GM12878 (cell line): ENCODE results near the gene STAG2. TPM values are rescaled to one million over a fixed set of nuclear protein-coding genes. Genes with fewer than 3 reads are reported as not detected.

Experiments used
- ATAC-seq: fragments of 200-7000 bp; cut with Tn5 transposase; 3 replicates; pipeline ENCODE4 v1.9.1; 2020; ENCODE audit warnings: mild to moderate bottlenecking, moderate library complexity
- BruUV-seq: library from RNA; stranded (reverse); fragments of 400-500 nt; replicated peaks from 2 replicates; lab custom pipeline; 2021; lab: Mats Ljungman, UMichigan
- CTCF ChIA-PET: fragments of 300-600 bp; sonication (Branson Sonifier 250); formaldehyde crosslinking; extraction: SDS; loops from one replicate; lab custom pipeline; 2021; ENCODE audit warnings: inconsistent platforms; lab: Yijun Ruan, JAX
- POLR2A ChIA-PET: fragments of 350-600 bp; formaldehyde crosslinking; extraction: SDS; loops from one replicate; lab custom pipeline; 2021; ENCODE audit warnings: inconsistent platforms; lab: Charles Lee
- RAD21 ChIA-PET: fragments of 300-600 bp; sonication (Branson Sonifier 250); formaldehyde crosslinking; loops from one replicate; lab custom pipeline; 2023; ENCODE audit warnings: antibody characterized with exemption; ENCODE audit not compliant: unreplicated experiment; lab: Charles Lee
- SMC1A ChIA-PET: fragments of 300-600 bp; sonication (Branson Sonifier 250); formaldehyde crosslinking; loops from one replicate; lab custom pipeline; 2023; ENCODE audit not compliant: unreplicated experiment, uncharacterized antibody; lab: Charles Lee
- DNase-seq: peaks from one replicate; pipeline ENCODE4 v3.0.0-alpha.2; 2011; ENCODE audit warnings: low read depth, low spot score
- FAIRE-seq: peaks from 3 replicates; lab custom pipeline; 2011; peaks lifted over from hg19 to GRCh38; lab: Jason Lieb, UNC
- H2AFZ ChIP-seq: 2 replicates; pipeline ENCODE4 v1.6.0; 2011; ENCODE audit warnings: low read depth, low read length, control low read depth; ENCODE audit not compliant: control insufficient read depth
- H3K27ac ChIP-seq: 2 replicates; pipeline ENCODE4 v1.5.1; 2011; ENCODE audit warnings: control low read depth; ENCODE audit not compliant: control insufficient read depth, insufficient read depth
- H3K27me3 ChIP-seq, 2 experiments: replicated peaks in 1 of 2; 2 replicates each; pipeline versions ENCODE4 v1.6.0 to v1.6.1; 2011; ENCODE audit warnings: low read length in 1 of 2; ENCODE audit not compliant: control insufficient read depth in 2 of 2, insufficient read depth in 2 of 2
- H3K36me3 ChIP-seq, 2 experiments: 2 replicates each; pipeline ENCODE4 v1.5.1; 2011; ENCODE audit warnings: low read length in 1 of 2; ENCODE audit not compliant: control insufficient read depth in 2 of 2, insufficient read depth in 2 of 2
- H3K4me1 ChIP-seq: 2 replicates; pipeline ENCODE4 v1.6.1; 2011; ENCODE audit warnings: mild to moderate bottlenecking, low read length, moderate library complexity, mixed read lengths; ENCODE audit not compliant: control insufficient read depth, insufficient read depth
- H3K4me2 ChIP-seq: 2 replicates; pipeline ENCODE4 v1.6.0; 2011; ENCODE audit warnings: control low read depth; ENCODE audit not compliant: control insufficient read depth, insufficient read depth
- H3K4me3 ChIP-seq: fragments of 200-600 bp; sonication (generic); 2 replicates; pipeline ENCODE4 v1.5.1; 2016
- H3K79me2 ChIP-seq: 2 replicates; pipeline ENCODE4 v1.6.0; 2011; ENCODE audit warnings: low read length; ENCODE audit not compliant: control insufficient read depth, insufficient read depth
- H3K9ac ChIP-seq: 2 replicates; pipeline ENCODE4 v1.8.0; 2011; ENCODE audit warnings: low read length, control low read depth, mixed read lengths; ENCODE audit not compliant: control insufficient read depth, insufficient read depth
- H3K9me3 ChIP-seq: replicated peaks from 3 replicates; pipeline ENCODE4 v1.5.1; 2011; ENCODE audit warnings: mild to moderate bottlenecking, low read length; ENCODE audit not compliant: control insufficient read depth, insufficient read depth
- H4K20me1 ChIP-seq: 2 replicates; pipeline ENCODE4 v1.6.0; 2011; ENCODE audit not compliant: control insufficient read depth, insufficient read depth
- ATF7 ChIP-seq: fragments of 450-650 bp; IDR thresholded peaks from 2 replicates; pipeline ENCODE4 v1.6.1; 2016; ENCODE audit warnings: low read depth, mild to moderate bottlenecking
- BHLHE40 ChIP-seq, 2 experiments: fragments of 450-650 bp in 1 of 2; IDR thresholded peaks; 2 replicates each; pipeline ENCODE4 v1.6.1; 2011 to 2017; ENCODE audit warnings: low read depth in 2 of 2, borderline replicate concordance in 1 of 2, improper control_type of control experiment in 1 of 2, low read length in 1 of 2, mild to moderate bottlenecking in 1 of 2
- CREM ChIP-seq: IDR thresholded peaks from 2 replicates; pipeline ENCODE4 v1.6.1; 2014; ENCODE audit warnings: antibody characterized with exemption, low read depth
- EZH2 ChIP-seq: IDR thresholded peaks from 2 replicates; pipeline ENCODE4 v1.6.1; 2012; ENCODE audit warnings: low read depth, mild to moderate bottlenecking, control low read depth, inconsistent platforms, low read length, borderline replicate concordance; ENCODE audit not compliant: control insufficient read depth
- IKZF1 ChIP-seq: fragments of 450-650 bp; conservative IDR thresholded peaks from 2 replicates; pipeline ENCODE4 v1.6.1; 2017; ENCODE audit warnings: antibody characterized with exemption, mild to moderate bottlenecking
- KLF5 ChIP-seq: fragments of 450-650 bp; IDR thresholded peaks from 2 replicates; pipeline ENCODE4 v1.6.1; 2014; ENCODE audit warnings: mild to moderate bottlenecking; ENCODE audit not compliant: partially characterized antibody
- LARP7 ChIP-seq: fragments of 450-650 bp; IDR thresholded peaks from 2 replicates; pipeline ENCODE4 v1.6.1; 2017; ENCODE audit warnings: mild to moderate bottlenecking
- MEF2B ChIP-seq: fragments of 450-650 bp; IDR thresholded peaks from 2 replicates; pipeline ENCODE4 v1.6.1; 2018; ENCODE audit warnings: mild to moderate bottlenecking, moderate library complexity; ENCODE audit not compliant: partially characterized antibody, poor library complexity, severe bottlenecking
- NR2C1 ChIP-seq: fragments of 450-650 bp; IDR thresholded peaks from 2 replicates; pipeline ENCODE4 v1.6.1; 2017; ENCODE audit warnings: antibody characterized with exemption, mild to moderate bottlenecking, moderate library complexity
- SRF ChIP-seq, 2 experiments: IDR thresholded peaks; 2 replicates each; pipeline ENCODE4 v1.6.1; 2011; ENCODE audit warnings: low read depth in 2 of 2, low read length in 2 of 2, mild to moderate bottlenecking in 1 of 2, moderate library complexity in 1 of 2
- ZNF384 ChIP-seq: IDR thresholded peaks from 2 replicates; pipeline ENCODE4 v1.6.1; 2012; ENCODE audit warnings: low read depth, mild to moderate bottlenecking, low read length, improper control_type of control experiment, borderline replicate concordance
- ZSCAN29 ChIP-seq: fragments of 450-650 bp; IDR thresholded peaks from 2 replicates; pipeline ENCODE4 v1.6.1; 2017; ENCODE audit warnings: mild to moderate bottlenecking, moderate library complexity
- WGBS: methylation state at CpG from one replicate; pipeline ENCODE4 v1.1.6; 2016; ENCODE audit warnings: low lambda C conversion rate; ENCODE audit not compliant: insufficient replicate concordance, insufficient coverage; ENCODE audit errors: missing lambda C conversion rate; 5-methylcytosine and 5-hydroxymethylcytosine counted together
- in situ Hi-C: fragments of 300-500 bp; cut with MboI; formaldehyde crosslinking; loops from 9 replicates; pipeline ENCODE4 v1.14.3; 2018; ENCODE audit warnings: mixed read lengths
- intact Hi-C: fragments of 100-400 bp; cut with micrococcal nuclease; formaldehyde crosslinking; loops from one replicate; pipeline ENCODE4 v1.14.2; 2022; ENCODE audit not compliant: unreplicated experiment
- polyA plus RNA-seq, 11 experiments: library from polyadenylated mRNA; depleted of rRNA in 4 of 11; unstranded in 6 of 11; stranded (reverse) in 5 of 11; fragments of >200 nt; fragmentation: Nextera tagmentation in 4 of 11; fragmentation: Illumina TruSeq in 1 of 11; extraction: Ambion mirVana in 4 of 11; extraction: Trizol in 1 of 11; gene quantifications; 1 replicate in 1 of 11; 2 replicates in 10 of 11; pipeline versions ENCODE4 v1.2.1 to v1.2.3, GENCODE V29; 2011 to 2016; ENCODE audit warnings: inconsistent platforms in 2 of 11, missing spikeins in 2 of 11, low read depth in 1 of 11
- total RNA-seq, 4 experiments: library from RNA; depleted of rRNA in 3 of 4; stranded (reverse); fragments of >200 nt in 3 of 4; fragmentation: Illumina TruSeq in 1 of 4; extraction: Trizol in 1 of 4; gene quantifications; 2 replicates each; pipeline versions ENCODE4 v1.2.1 to v1.2.3, GENCODE V29; 2013 to 2021
- TF ChIP-seq, protein P1 (sequence below): fragments of 450-650 bp; IDR thresholded peaks from 2 replicates; pipeline ENCODE4 v1.6.1; 2016; ENCODE audit warnings: mild to moderate bottlenecking
- TF ChIP-seq, protein P2 (sequence below): fragments of 450-650 bp; IDR thresholded peaks from 2 replicates; pipeline ENCODE4 v1.6.1; 2017; ENCODE audit warnings: low read depth, mild to moderate bottlenecking, moderate library complexity

The STAG2 gene
- total and polyA plus RNA-seq, 10 of the 15 experiments (the other 5 are each of a cell fraction or from before 2014, with no cell fraction given), result 26.9 to 84.2 (median 46.7) TPM

DNA sequence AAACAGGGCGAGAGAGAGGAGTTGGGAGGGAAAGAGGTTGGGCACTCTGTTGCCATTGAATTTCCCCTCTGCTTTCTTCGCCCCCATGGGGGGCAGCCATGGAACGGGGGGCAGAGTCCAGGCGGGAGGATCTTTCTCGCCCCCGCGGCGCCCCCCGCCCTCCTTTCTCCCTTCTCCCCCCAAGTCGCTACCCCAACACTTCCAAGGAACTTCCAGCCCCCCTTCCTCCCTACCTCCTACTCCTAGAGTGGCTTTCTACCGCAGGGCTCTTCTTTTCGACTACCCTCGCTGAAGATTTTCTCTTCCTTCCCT is 594 bp upstream of the STAG2 start:
- FAIRE-seq (no peak), ATAC-seq (no peak), DNase-seq (no peak)
- TF ChIP-seq, protein P1, sequence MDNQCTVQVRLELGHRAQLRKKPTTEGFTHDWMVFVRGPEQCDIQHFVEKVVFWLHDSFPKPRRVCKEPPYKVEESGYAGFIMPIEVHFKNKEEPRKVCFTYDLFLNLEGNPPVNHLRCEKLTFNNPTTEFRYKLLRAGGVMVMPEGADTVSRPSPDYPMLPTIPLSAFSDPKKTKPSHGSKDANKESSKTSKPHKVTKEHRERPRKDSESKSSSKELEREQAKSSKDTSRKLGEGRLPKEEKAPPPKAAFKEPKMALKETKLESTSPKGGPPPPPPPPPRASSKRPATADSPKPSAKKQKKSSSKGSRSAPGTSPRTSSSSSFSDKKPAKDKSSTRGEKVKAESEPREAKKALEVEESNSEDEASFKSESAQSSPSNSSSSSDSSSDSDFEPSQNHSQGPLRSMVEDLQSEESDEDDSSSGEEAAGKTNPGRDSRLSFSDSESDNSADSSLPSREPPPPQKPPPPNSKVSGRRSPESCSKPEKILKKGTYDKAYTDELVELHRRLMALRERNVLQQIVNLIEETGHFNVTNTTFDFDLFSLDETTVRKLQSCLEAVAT, result 0 out of 2 replicates have a peak, but pooled peaks have one; percentile 8
- no peak for TF ChIP-seq LARP7
- ChIA-PET CTCF (interaction anchor here (0.8 to 1.2 kb wide), 2 partner anchors 36 to 57 kb away, joined by 3 to 4 read pairs; no protein-coding TSS in a partner anchor), RAD21 (interaction anchor here (0.6 to 0.7 kb wide), 6 partner anchors 69 to 613 kb away, joined by 3 to 5 read pairs (median 4); no protein-coding TSS in a partner anchor), POLR2A (interaction anchor here (0.6 kb wide), 1 partner anchor 141 kb away, joined by 3 read pairs; no protein-coding TSS in a partner anchor), SMC1A (no interaction called here)
- Histone ChIP-seq H3K9me3 (no peaks in the 10 kb centered on the region), H3K4me1 (no peaks in the 10 kb centered on the region), H3K9ac (peak overlapping the region; percentile 80), H3K4me3 (peak overlapping the region; percentile 83), H3K27ac (peak overlapping the region; percentile 89), H3K36me3 (no peaks in the 10 kb centered on the region; a peak in 1 of 4 replicates), H3K27me3 (no peaks in the 10 kb centered on the region), H4K20me1 (no peaks in the 10 kb centered on the region), H2AFZ (no peak overlapping the region), H3K79me2 (peaks cover 54% of the 10 kb centered on the region), H3K4me2 (no peak overlapping the region)
- 50% methylated on average over 2 of the region's 13 CpGs for WGBS
- TSS peak; percentile 75 for BruUV-seq
- in situ Hi-C loops, result no loop called here
- intact Hi-C loops, result loop anchor here (1.0 to 10.0 kb wide), 5 partner anchors 56 to 434 kb away; no protein-coding TSS in a partner anchor

DNA sequence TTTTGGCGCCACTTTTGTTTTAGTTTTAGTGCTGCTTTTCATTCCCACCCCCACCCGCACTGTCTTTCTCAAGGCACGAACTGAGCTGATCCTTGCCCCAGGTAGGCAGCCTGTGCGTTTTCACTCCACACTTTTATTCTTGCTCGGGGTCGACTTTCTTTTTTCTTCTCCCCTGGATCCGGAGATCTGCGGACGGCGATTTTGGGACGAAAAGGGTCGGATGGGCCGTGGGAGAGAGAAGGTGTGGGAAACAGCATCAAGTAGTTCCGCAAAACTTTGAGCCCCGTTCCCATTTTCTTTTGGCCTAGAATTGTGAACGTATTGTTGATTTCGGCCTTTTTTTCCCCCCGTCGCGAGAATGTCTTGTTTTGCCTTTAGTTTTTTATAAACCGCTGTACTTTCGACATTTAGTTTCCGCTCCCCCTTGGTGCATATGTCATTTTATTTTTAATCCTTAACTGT is 531 bp downstream of the STAG2 start:
- H3K4me1 ChIP-seq, result no peaks in the 10 kb centered on the region
- 0 out of 2 replicates have a peak overlapping the region, but pooled peaks have one; percentile 7 for H3K4me2 ChIP-seq
- intact Hi-C loops, result loop anchor here (5.0 to 10.0 kb wide), 3 partner anchors 55 to 433 kb away; no protein-coding TSS in a partner anchor
- H3K27me3 ChIP-seq, result no peaks in the 10 kb centered on the region
- ChIA-PET CTCF (no interaction called here), POLR2A (interaction anchor here (0.6 kb wide), 4 partner anchors 59 to 327 kb away, joined by 3 to 7 read pairs (median 4); no protein-coding TSS in a partner anchor), RAD21 (interaction anchor here (0.6 to 1.3 kb wide), 5 partner anchors 15 to 382 kb away, joined by 3 to 9 read pairs (median 3); no protein-coding TSS in a partner anchor), SMC1A (interaction anchor here (1.7 to 3.1 kb wide), 3 partner anchors 15 to 55 kb away, joined by 5 to 7 read pairs (median 5); no protein-coding TSS in a partner anchor)
- H3K4me3 ChIP-seq, result peak overlapping the region; percentile 68
- H4K20me1 ChIP-seq, result no peaks in the 10 kb centered on the region
- FAIRE-seq (no peak), ATAC-seq (peak; percentile 17), DNase-seq (no peak)
- in situ Hi-C loops, result no loop called here
- H3K27ac ChIP-seq, result peak overlapping the region; percentile 89
- no peaks in the 10 kb centered on the region; a peak in 1 of 4 replicates for H3K36me3 ChIP-seq
- no peak overlapping the region for H2AFZ ChIP-seq
- WGBS, result 41% methylated on average over 22 of the region's 23 CpGs
- H3K9me3 ChIP-seq, result no peaks in the 10 kb centered on the region
- peak overlapping the region; percentile 92 for H3K9ac ChIP-seq
- H3K79me2 ChIP-seq, result peaks cover 61% of the 10 kb centered on the region
- no TSS peak for BruUV-seq
- TF ChIP-seq KLF5 (no peak), BHLHE40 (IDR thresholded peaks at IDR 0.05; ENCODE audit: borderline replicate concordance in 1 of 2, low read depth in 2 of 2, low read length in 1 of 2) (no peak), IKZF1 (peak; percentile 5; the same call in 1 of the 2 replicates), ZNF384 (no peak), SRF (IDR thresholded peaks at IDR 0.05; ENCODE audit: low read depth in 2 of 2, low read length in 2 of 2) (no peak), NR2C1 (no peak), EZH2 (no peak), CREM (no peak), MEF2B (no peak), ZSCAN29 (no peak), ATF7 (no peak)
- TF ChIP-seq, protein P2, sequence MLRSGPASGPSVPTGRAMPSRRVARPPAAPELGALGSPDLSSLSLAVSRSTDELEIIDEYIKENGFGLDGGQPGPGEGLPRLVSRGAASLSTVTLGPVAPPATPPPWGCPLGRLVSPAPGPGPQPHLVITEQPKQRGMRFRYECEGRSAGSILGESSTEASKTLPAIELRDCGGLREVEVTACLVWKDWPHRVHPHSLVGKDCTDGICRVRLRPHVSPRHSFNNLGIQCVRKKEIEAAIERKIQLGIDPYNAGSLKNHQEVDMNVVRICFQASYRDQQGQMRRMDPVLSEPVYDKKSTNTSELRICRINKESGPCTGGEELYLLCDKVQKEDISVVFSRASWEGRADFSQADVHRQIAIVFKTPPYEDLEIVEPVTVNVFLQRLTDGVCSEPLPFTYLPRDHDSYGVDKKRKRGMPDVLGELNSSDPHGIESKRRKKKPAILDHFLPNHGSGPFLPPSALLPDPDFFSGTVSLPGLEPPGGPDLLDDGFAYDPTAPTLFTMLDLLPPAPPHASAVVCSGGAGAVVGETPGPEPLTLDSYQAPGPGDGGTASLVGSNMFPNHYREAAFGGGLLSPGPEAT, result no peak
